Activated naive CD4-positive, alpha-beta T cell treated with anti-CD3 and anti-CD28 coated beads, Interleukin-2, amount 50 U/mL, for 72 hours (primary cell): ENCODE data around the gene DESI1. TPM values are rescaled to one million over a fixed set of nuclear protein-coding genes. Genes with fewer than 3 reads are reported as not detected.

Source experiments
- ATAC-seq, 2 donors: fragments of 150-1000 bp; cut with Tn5 transposase; 2 replicates each; pipeline ENCODE4 v1.10.0; 2021; ENCODE audit warnings: mild to moderate bottlenecking in 2 of 2, moderate library complexity in 2 of 2
- DNase-seq, 2 donors: peaks; one replicate each; pipeline ENCODE4 v3.0.0; 2021 to 2022; ENCODE audit warnings: low spot score in 2 of 2
- H3K27ac Mint-ChIP-seq, 2 donors: one replicate each; pipeline ENCODE4 v1.8.0; 2022; ENCODE audit warnings: mild to moderate bottlenecking in 2 of 2, mixed read lengths in 2 of 2
- H3K36me3 Mint-ChIP-seq, 2 donors: one replicate each; pipeline ENCODE4 v1.8.0; 2022; ENCODE audit warnings: mixed read lengths in 2 of 2
- H3K9me3 Mint-ChIP-seq, 2 donors: one replicate each; pipeline ENCODE4 v1.8.0; 2022; ENCODE audit warnings: mixed read lengths in 2 of 2
- total RNA-seq, 2 donors: library from RNA; stranded (reverse); gene quantifications; one replicate each; pipeline ENCODE4 v1.2.3, GENCODE V29; 2022

Gene DESI1
- total RNA-seq, 2 donors from 2014 or later, result 18.3 to 44.8 TPM

DNA sequence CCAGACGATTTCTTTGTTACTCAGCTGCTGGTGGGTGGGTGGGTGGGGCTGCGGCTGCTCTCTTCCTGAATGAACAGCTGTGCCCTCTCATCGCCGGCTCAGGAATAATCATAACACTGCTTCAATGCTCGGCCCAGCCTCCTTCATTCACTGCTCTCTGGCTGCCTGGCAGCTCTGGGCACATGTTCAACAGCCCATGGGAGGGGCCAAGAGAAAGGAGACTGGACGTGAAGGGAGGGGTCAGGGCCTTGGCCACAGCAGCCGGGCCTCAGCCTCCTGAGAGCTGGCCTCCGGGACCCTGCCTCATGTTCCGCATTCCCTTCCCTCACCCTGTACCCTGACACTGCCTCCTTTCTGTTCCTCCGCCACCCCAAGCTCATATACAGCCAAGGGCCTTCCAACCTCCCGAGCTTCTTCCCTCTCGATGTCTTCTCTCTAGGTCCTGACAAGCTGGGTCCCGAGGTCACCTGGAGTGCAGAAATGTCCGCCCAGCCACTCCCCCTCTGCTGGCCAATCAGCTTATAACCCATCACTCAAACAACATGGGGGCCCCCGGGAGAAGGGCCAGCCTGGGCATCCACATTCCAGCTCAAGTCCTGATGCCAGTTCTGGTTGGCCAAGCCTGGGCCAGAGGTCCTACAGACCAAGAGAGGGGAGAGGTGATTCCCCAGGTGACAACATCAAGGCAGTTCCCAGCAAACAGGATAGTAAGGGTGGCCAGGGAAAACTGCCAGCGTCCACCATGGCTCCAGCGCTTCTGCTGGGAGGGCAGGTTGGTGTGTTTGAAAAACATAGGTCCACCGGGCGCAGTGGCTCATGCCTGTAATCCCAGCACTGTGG, 63.2 kb downstream of the DESI1 start:
- H3K27ac Mint-ChIP-seq, result peak overlapping the region in 1 of 2 donors; percentile 44
- DNase-seq (no peak), ATAC-seq (peak; percentile 60 to 78)
- no peaks in the 10 kb centered on the region for H3K36me3 Mint-ChIP-seq
- H3K9me3 Mint-ChIP-seq, result no peaks in the 10 kb centered on the region

DNA sequence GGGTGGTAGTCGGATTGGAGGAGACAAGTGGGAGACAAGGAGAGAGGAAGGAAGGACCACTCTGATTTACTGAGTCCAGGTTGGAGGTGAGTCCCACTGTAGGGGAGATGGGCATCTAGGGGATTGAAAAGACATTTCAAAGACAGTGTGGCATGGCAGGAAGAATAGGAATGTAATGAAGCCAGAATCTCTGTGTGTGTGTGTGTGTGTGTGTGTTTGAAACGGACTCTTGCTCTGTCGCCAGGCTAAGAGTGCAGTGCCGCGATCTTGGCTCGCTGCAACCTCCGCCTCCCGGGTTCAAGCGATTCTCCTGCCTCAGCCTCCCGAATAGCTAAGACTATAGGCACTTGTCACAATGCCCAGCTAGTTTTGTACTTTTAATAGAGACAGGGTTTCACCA, 64.3 kb downstream of the DESI1 start:
- Mint-ChIP-seq H3K27ac (no peak overlapping the region), H3K9me3 (no peaks in the 10 kb centered on the region), H3K36me3 (no peaks in the 10 kb centered on the region)
- DNase-seq (no peak), ATAC-seq (no peak)

DNA sequence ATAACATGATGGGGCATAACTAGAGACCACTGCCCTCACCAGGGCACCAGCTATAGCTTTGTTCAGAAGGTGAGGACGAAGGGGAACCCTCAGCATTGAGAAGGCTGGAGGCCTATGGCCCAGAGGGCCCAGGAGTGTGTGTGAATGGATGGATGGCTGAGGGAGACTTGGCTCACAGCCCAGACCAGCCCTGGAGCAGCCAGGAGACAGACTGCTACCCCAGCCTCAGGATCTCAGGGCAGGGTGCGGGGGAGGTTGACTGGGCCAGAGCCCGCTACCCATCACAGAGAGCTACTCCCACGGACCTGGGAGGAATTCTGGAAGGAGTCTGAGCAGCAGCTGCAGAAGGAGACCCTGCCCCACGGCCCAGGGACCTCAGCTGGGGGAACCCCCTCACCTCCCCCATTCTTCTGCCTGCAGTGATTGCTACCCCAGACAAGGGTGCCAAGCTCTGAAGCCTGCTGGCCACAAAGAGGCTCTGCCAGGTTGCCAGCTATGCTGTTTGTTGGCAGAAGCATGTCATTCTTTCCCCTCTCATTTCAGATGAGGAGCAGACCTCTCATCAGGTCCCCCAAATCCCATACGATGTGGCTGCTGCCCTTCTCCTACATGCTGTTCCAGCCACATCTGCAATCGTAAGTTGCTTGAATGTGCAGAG, 65.4 kb downstream of the DESI1 start:
- no peaks in the 10 kb centered on the region for H3K9me3 Mint-ChIP-seq
- ATAC-seq, result no peak

DNA sequence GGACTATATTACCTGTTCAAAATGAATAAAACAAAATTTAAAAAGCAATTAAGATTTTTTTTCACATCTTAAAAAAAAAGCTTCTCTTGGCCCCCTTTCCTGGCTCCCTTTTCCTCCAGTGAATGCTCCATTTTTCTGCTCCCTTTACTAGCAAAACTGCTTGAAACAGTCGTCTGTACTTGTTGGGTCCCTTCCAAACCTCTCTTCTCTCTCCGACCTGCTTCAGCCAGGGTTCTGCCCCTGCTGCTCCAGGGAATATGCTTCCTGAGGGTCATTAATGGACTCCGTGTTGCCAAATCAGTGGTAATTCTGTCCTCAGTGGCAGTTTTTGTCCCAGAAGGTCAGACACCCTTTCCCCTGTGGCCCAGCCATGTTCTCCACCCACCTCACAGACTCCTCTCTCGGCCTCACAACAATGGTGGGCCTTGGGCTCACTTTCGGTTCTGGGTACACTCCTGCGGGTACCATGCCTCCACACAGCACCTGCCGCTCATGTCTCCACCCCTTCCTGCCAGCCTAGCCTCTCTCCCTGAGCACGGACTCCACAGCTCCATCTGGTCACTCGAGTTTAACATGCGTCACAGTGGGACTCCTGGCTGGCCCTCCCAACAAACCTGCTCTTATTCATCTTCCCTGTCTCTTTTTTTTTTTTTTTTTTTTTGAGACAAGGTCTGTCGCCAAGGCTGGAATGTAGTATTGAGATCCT, 68.8 kb downstream of the DESI1 start:
- Mint-ChIP-seq H3K27ac (no peak overlapping the region), H3K36me3 (no peaks in the 10 kb centered on the region), H3K9me3 (no peaks in the 10 kb centered on the region)
- ATAC-seq (no peak), DNase-seq (no peak)

More for the DNA sequence above, 65.4 kb downstream of the DESI1 start:
- Mint-ChIP-seq H3K27ac (no peak overlapping the region), H3K36me3 (no peaks in the 10 kb centered on the region)
- no peak for DNase-seq

DNA sequence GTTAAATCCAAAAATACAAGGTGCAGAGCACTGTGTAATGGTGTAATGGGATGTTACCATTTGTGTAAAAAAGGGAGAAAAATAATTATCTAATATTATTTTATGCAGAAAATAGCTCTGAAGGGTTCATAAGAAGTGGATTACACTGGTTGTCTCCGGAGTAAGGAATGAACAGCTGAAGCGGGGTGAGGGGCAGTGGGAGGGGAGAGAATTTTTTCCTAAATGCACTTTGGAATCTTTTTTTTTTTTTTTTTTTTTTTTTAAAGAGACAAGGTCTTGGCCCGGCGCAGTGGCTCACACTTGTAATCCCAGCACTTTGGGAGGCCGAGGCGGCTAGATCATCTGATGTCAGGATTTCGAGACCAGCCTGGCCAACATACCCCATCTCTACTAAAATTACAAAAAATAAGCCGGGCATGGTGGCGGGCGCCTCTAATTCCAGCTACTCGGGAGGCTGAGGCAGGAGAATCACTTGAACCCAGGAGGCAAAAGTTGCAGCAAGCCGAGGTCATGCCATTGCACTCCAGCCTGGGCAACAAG, 69.8 kb downstream of the DESI1 start:
- Mint-ChIP-seq H3K9me3 (no peaks in the 10 kb centered on the region), H3K27ac (no peak overlapping the region), H3K36me3 (no peaks in the 10 kb centered on the region)
- DNase-seq, result no peak
- ATAC-seq, result no peak

DNA sequence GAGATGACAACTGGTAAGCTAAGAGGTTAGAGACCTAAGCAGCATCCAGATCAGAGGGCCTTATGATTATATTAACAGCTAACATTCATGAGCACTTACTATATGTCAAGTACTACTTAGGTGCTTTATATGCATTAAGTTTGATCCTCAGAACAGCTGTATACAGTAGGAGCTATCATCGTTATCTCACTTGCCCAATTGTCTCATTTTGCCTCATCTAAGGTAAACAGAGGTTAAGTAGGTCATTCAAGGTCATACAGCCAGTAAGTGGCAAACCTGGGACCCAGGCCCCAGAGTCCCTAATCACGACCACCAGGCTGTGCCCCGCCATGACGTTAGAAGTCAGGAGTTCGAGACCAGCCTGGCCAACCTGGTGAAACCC, 72.0 kb downstream of the DESI1 start:
- no peak for ATAC-seq
- no peaks in the 10 kb centered on the region for H3K9me3 Mint-ChIP-seq
- H3K36me3 Mint-ChIP-seq, result peaks cover 6 to 7% of the 10 kb centered on the region in 2 donors
- H3K27ac Mint-ChIP-seq, result no peak overlapping the region
- DNase-seq, result no peak

Other genes starting within 250 kb of the DESI1 start
- 10 to 100 TPM in 1 of 2 donors, 1 to 10 TPM in 1; 1.9 to 15.8 TPM for gene TEF, start 239.1 kb downstream of the DESI1 start, total RNA-seq
- gene TOB2, start 174.2 kb downstream of the DESI1 start, total RNA-seq, result 10 to 100 TPM; 28.1 to 29.9 TPM
- 10 to 100 TPM; 61.3 to 76.5 TPM for gene PHF5A, start 152.4 kb downstream of the DESI1 start, total RNA-seq
- gene ACO2, start 151.9 kb downstream of the DESI1 start, total RNA-seq, result 100 to 1,000 TPM in 1 of 2 donors, 10 to 100 TPM in 1; 100.0 to 112 TPM
- gene POLR3H, start 76.6 kb downstream of the DESI1 start, total RNA-seq, result 10 to 100 TPM; 11.2 to 32.7 TPM
- gene CSDC2, start 60.0 kb downstream of the DESI1 start, total RNA-seq, result not detected
- gene PMM1, start 31.2 kb downstream of the DESI1 start, total RNA-seq, result 10 to 100 TPM; 43.4 to 49.9 TPM
- gene XRCC6, start 252 bp upstream of the DESI1 start, total RNA-seq, result 100 to 1,000 TPM; 283 to 423 TPM
- 100 to 1,000 TPM; 193 to 235 TPM for gene SNU13, start 67.8 kb upstream of the DESI1 start, total RNA-seq
- 10 to 100 TPM; 28.3 to 36.9 TPM for gene MEI1, start 78.5 kb upstream of the DESI1 start, total RNA-seq
- gene CCDC134, start 179.6 kb upstream of the DESI1 start, total RNA-seq, result 10 to 100 TPM; 16.7 to 31.7 TPM
- gene SREBF2, start 212.1 kb upstream of the DESI1 start, total RNA-seq, result 100 to 1,000 TPM; 162 to 163 TPM